Activated effector memory CD4-positive, alpha-beta T cell treated with Interleukin-2 at 50 U/mL for 16 hours (primary cell): Measurements from ENCODE around the gene CDH15.
A peak's percentile ranks its signal among the peaks of the same experiment; 100 is the strongest.

Experiments used
- DNase-seq: peaks from one replicate; pipeline ENCODE4 v3.0.0-alpha.2; 2020

CDH15 gene, protein sequence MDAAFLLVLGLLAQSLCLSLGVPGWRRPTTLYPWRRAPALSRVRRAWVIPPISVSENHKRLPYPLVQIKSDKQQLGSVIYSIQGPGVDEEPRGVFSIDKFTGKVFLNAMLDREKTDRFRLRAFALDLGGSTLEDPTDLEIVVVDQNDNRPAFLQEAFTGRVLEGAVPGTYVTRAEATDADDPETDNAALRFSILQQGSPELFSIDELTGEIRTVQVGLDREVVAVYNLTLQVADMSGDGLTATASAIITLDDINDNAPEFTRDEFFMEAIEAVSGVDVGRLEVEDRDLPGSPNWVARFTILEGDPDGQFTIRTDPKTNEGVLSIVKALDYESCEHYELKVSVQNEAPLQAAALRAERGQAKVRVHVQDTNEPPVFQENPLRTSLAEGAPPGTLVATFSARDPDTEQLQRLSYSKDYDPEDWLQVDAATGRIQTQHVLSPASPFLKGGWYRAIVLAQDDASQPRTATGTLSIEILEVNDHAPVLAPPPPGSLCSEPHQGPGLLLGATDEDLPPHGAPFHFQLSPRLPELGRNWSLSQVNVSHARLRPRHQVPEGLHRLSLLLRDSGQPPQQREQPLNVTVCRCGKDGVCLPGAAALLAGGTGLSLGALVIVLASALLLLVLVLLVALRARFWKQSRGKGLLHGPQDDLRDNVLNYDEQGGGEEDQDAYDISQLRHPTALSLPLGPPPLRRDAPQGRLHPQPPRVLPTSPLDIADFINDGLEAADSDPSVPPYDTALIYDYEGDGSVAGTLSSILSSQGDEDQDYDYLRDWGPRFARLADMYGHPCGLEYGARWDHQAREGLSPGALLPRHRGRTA

DNA sequence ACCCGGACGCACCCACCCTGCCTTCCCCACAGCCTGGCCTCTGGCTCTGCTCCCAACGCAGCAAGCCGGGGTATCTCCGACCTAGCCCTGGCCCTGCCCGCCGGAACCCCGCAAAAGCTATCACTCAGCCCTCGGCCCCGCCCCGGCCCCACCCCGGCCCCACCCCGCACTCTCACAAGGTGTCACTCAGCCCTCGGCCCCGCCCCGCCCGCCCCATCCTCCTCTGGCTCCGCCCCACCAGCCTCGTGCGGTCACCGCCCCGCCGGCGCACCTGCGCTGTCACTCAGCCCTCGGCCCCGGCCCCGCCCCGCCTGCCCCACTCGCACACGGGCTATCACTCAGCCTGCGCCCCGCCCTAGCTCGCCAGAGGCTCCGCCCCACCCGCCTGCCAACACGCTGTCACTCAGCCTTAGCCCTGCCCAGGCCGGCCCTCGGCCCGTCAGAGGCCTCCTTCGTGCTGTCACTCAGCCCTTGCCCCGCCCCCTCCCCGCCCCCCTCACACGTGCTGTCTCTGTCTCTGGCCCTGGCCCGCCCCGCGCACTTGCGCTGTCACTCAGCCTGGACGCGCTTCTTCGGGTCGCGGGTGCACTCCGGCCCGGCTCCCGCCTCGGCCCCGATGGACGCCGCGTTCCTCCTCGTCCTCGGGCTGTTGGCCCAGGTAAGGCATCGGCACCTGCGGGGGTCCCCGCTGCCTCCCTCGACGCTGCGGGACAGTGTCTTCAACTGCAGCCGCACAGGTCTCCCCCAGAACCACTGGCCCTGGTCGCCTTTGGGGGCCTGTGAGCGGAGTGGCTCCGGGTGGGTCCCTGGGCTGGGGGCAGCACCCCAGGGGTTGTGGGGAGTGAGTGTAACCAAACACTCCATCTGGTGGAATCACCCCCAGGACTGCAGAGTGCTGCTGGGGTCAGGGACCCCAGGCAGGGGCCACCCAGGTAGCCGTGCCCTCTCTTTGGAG, at the start of gene CDH15:
Gene CDH15, plus strand, starts transcription at position 533 of the 955 bp plus-strand sequence. Its CDS starts 84 bp downstream, at position 617.
- peak; percentile 92 for DNase-seq

DNA sequence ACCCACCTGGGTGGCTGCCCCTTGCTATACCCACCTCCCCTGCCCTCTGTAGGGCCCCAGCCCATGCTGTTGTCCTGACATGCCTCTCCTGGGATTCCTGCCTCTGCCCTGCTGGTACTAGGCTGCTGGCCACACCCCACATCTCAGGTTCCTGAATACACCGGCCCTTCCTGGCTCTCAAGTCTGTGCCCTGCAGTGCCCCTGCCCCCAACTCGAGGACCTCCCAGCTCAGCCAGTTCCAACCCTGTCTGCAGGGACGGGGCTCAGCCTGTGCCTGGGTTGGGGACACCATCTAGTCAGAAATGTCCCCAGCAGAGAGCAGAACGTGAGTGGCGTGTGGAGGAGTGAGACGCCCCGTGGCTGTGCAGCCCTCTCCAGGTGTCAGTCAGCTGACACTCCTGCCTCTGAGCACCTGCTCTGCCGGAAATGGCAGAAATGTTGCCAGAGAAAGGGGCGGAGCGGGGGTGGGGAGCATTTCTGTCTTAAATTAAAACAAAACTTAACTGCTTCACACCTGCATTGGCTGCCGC, 49.2 kb upstream of the CDH15 start:
- peak; percentile 49 for DNase-seq

DNA sequence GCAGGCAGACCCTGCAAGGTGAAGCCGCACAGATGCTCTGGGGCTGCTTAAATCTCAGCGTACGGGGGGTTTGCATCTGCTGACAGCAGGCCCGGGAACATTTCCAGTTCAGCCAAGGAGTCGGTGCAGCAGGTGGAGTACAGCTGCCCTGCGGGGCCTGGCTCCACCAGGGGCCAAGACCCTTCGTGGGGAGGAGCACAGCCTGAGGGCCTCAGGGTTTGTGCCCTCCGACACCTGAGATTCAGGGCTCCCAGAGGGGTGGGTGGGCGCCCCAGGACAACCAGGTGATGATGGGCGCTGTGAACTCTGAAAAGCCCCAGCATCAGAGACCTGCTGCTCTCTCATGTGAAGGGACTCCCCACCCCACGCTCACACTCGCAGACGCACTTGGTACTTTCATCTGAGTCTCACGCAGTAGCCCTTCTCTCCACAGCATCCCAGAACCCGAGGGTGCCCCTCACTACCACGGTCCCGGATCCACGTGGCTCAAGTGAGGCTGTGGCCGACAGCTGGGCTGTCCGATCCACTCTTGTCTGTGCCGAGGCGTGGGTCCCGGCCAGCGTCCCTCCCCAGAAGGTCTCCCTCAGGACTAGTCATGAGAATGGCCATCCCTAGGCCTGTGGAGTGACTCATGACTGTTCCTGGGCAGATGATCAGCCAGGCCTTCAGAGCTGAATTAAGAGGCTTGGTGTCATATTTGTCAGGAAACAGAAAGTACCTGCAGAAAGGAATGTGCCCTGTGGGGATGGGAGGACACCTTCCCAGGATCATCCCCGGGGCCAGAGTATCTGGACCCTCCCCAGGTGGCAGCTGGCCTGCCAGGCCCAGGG, 48.3 kb upstream of the CDH15 start:
- DNase-seq: no peak

DNA sequence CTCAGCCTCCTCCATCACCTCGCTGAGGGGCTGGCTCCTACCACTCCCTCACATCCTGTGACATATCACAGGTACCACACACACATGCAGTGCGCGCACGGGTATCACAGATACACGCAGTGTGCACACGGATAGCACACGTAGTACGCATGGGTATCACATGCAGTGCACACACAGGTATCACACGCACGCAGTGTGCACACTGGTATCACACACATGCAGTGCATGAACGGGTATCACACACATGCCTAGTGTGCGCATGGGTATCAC, 47.8 kb upstream of the CDH15 start:
- DNase-seq: no peak

DNA sequence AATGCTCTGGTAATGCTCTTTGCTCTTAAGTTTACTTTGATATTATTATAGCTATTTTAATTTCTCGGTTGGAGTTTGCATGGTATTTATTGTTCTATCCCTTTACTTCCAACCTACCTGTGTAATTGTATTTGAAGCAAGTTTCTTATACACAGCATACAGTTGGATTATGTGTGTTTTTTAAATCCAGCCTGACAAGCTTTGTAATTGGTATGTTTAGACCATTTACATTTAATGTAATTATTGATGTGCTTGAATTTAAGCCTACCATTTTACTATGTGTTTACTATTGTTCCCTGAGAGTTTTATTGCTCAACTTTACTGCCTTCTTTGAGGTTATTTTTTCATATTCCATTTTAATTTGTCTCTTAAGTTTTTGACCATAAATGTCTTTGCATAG, 42.2 kb upstream of the CDH15 start:
- no peak for DNase-seq

DNA sequence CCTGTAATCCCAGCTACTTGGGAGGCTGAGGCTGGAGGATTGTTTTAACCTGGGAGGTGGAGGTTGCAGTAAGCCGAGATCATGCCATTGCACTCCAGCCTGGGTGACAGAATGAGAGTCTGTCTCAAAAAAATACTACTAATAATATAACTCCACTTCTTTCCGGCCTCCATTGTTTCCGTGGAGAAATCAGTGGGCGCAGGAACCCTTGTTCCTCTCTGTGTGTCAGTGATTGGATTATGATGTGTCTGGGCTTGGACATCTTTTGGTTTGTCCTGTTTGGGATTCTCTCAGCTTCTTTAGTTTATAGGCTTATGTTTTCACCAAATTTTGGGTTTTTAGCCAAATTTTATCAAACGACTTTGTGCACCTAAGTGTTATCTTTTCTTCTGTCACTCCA, 41.1 kb upstream of the CDH15 start:
- no peak for DNase-seq

DNA sequence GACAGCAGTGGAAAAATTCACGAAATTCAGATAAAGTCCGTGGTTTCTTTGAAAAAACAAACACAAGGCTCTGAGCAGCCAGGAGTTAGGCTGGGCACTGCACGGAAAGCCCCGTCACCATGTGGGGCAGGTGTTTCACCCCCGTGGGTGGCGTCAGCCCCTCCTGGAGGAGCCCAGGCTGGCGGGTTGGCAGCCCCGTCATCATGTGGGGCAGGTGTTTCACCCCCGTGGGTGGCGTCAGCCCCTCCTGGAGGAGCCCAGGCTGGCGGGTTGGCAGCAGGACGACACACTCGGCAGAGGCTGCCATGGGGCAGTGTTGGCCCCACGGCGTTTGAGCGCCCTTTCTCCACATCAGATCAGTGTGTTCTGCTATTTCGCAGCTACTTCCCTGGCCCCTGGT, 39.8 kb upstream of the CDH15 start:
- no peak for DNase-seq

DNA sequence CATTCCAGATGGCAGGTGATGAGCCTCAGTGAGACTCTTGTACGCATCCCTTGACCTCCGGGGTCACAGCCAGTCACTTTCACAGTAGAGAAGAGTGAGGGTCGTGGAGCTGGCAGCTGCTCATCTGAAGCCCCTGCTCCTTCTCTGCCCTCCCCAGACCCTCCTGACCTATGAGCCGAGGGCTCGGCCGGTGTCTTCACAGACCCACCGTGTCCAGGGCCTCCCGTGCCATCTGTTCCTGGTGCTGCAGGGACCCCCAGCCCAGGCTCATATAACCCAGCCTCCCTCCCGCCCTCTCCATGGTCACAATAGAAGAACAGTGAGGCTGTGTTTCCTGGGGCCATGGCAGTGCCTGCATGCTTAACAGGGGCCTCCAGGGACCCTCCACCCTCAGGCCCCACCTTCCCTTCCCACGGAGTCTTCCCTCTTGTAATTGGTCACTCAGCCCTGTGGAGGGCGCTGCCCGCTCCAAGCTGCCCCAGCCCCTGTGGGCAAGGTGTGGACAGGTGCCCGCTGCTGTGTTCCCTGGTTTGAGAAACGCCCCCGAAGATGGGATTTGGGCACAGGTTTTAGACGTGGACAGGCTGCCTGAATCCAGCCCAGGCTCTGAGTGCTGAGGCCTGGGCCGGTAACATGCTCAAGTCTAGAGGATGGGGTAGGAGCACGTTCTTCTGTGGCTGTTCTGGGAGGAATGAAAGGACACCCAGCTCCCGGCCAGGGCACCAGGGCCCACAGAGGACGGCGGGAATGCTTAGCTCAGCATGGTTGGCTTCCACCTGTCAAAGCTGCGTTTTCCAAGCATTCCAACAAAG, 39.1 kb upstream of the CDH15 start:
- no peak for DNase-seq

DNA sequence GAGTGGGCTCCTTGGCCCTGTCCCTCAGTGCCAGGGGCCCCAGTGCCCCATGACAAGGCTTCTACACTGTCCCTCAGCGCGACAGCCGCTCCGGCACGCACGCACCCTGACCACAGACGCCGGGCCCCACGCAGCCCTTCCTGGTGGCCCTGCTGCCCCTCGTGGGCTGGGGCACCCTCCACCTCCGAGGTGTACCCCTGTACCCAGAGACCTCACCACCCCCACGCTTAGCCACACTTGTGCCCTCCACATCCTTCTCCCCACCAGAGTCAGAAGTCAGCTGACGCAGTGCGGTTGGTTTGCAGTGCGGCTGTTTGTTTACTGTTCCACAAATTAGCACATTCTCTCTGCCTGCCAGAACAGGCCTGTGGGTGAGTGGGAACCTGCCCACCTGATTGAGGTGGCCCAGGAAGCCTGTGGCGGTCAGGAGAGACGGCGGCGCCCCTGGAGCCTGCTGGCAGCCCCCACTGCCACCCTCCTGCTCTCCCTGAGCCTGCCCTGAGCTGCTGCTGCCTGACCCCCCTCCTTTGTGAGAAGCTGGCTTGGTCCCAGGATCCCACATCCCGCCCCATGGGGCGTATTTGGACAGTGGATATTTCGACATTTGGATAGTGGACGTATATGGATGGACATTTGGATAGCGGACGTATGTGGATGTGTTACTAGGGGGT, 38.0 kb upstream of the CDH15 start:
- DNase-seq: no peak

DNA sequence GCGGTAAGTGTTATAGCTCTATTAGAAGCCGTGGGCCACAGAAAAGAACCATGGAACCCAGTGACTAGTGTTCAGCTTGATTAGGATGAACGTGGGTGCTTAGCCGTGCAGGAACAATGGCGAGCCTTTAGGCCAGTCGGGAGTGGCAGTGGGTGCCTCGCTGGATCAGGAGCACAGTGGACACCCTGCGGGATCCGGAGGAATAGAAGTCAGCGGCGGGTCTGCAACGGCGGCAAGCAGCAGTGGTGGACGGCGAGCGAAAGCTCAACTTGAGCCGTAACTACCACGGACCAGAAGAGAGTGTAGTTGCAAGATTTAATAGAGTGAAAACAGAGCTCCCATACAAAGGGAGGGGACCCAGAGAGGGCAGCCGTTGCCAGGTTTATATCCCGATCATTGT, 37.3 kb upstream of the CDH15 start:
- no peak for DNase-seq

DNA sequence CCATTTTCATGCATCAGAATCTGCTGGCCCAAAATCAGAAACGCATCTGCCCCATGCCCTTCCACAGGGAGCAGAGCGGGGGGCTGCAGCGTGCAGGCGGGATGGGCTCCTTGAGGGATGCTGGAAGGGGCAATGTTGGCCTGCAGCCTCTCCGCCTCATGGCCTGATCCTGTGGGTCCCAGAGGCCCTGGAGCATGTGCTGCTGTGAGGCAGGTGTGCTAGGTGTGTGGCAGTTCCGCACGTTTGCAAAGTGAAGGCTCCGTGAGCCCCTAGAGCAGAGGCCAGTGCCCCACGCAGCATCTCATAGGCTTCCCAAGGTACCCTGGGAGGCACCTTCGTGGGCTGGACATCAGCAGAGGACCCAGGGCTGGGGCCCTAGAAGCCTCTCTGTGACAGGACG, 36.4 kb upstream of the CDH15 start:
- DNase-seq: no peak

DNA sequence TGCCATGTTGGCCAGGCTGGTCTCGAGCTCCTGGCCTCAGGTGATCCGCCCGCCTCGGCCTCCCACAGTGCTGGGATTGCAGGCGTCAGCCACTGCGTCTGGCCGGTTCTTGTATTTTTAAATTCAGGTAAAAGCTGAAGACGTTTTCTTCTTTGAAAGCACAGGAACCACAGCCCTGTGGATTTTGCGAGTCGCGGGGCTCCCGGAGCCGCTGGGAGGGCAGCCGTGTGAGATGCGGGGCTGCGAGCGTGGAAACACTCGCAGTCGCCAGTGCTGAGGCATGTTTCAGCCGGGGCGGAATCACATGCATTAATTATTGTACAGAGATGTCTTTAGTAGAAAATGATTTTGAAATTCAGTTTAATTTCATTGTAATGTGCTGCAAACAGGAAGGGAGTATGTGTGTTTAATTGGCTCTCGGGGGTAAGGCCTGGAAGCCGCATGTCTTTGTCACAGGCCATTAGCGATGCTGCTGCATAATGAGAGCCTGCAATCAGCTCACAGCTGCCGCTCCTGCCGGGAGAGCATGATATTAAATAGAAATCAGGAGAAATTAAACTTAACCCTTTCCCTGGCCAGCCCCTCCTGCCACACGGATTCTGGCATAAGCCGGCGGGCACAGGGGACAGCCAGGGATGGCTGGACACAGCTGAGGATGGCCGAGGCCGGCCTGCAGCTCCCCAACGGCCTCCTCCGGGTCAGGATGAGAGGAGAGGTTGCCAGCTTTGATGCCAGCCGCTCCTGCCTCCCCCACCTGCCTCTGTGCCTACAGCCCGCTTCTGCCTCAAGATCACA, 35.4 kb upstream of the CDH15 start:
- DNase-seq: no peak

DNA sequence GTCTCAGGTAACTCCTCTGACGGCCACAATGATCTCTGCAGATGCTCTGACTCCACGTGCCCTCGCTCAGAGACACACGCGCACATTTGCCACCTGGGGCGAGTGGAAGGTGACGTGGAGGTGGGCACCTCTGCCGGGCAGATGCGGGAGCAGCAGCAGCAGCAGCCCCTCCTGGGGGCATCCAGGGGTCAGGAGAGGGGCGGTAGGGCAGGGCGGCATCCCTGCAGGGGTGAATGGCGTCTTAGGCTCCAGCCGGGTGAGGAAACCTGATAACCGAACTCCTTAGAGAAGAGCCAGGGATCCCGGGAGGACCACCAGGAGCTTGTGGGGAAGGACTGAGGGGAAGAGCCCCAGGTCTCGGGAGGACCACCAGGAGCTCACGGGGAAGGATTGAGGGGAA, 34.6 kb upstream of the CDH15 start:
- no peak for DNase-seq

DNA sequence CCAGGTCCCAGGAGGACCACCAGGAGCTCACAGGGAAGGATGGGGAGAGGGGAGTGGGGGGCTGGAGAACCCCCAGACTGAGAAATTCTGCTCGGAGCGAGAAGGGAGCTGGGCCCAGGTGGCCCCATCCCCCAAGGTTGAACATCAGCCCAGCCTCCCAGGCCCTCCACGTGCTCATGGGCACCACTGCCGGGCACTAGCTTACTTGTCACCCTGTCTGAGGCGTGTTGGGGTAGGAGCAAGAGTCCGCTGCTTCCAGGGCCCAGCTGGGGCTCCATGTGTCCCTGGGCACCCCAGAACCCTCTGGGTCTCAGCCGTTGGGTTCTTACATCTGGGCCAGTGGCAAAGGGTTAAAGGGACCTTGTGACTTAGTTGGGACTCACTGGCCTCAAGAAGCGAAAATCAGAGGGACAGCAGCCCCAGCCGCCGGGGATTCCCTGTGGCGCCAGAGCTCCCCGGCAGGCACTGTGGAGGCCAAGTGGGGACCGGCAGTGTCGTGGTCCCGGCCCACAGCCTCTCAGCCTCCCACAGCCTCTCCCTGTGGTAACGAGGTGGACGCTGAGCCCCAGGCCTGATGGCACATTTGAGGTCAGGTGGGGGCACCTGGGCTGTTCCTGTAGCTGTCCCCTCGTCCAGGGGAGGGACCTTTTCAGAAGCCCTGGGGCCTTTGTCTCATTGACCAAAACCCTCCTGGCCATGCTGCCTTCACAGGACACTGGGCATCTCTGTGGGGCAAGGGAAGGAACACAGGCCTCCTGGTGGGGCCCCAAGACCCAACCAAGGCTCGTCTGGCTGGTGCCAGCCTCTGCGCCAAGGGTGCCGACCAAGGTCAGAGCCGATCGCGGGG, 33.7 kb upstream of the CDH15 start:
- no peak for DNase-seq

DNA sequence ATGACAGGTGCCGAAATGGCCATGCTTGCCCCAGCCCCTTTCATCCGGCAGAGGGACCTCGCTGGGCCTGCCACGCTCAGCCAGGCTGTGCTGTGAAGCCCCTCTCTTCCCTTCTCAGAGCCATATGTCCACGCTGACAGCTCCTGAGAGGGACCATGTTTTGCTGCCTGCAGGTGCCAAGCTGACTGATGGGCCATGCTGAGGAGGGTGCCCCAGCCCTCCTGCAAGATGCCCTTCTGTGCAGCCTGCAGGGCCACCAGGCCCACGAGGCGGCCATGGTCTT, 33.1 kb upstream of the CDH15 start:
- no peak for DNase-seq

DNA sequence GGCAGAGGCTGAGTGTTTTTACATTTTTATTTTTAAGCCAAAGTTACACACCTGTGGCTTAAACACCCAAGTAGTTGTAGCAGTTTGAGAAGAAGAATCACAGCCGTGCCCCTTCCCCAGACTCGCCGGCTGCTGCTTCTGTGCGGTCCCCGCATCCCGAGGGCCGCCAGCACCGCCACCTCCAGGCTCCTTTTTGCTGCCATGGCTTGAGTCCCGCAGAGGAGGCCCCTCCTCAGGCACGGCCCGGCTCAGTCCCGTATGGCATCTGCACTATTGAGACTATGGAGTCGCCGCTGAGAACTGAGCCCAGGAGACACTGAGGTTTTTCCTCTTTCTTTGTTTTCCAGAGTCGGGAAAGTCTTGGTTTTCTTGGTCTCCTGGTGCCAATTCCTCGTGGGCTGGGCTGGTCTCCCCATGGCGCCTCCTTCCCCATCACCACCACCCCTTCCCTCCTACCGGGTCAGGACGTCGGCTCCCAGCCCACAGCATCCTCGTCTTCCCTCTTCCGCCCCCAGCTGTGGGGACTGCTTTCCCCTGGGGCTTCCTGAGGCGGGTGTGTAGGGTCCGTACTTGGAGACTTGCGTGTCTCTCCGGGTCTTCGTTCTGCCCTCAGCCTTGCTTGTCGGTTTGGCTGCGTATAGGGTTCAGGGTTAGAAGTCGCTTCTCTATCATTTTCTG, 32.6 kb upstream of the CDH15 start:
- no peak for DNase-seq

DNA sequence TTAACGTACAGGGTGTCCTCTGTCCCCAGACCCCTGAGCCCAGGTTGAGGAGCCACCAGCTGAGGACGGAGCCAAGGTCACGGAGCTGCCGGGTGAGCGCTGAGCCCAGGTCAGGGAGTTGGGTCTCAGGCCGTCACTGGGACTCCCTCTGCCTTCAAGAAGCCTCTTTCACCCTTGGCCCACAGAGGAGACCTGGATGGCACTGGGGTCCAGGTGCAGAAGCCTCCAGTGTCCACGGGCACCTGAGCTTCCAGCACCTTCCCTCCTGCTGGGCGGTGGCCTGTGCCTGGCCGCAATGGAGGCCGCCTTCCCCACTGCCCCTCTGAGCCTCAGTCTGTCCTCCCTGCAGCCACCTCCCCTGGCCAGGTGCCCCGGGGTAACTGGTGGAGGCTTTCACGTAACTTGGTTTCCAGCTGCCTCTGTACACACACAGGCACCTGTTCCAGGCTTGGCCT, 31.6 kb upstream of the CDH15 start:
- DNase-seq: no peak

DNA sequence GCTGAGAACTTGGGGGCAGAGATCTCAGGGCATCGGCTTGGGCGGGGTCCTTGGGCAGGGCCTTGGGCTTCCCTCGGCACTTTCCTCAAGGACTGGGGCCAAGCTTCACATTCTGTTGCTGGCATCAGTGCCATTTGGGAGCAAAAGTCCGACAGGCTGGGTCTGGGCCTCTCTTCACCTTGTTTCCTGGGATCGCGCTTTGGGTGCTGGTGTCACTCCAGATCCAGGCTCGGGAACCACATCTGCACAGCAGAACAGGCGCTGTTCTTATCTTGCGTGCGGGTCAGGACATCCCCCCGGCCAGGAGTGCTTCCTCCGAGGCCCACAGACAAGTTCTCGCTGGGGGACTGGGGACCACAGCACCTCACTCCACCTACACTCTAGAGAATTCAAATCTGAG, 31.1 kb upstream of the CDH15 start:
- DNase-seq: no peak
